Smooth muscle cell (in vitro differentiated cells): Measurements from ENCODE around the gene INPP5K. TPM values are rescaled to one million over a fixed set of nuclear protein-coding genes. Genes with fewer than 3 reads are reported as not detected.

ENCODE experiments used
- DNase-seq: peaks from one replicate; lab custom pipeline; 2025; ENCODE audit not compliant: unreplicated experiment; lab: John Stamatoyannopoulos, UW
- H2AFZ ChIP-seq: fragments of 200-600 bp; sonication (generic); 2 replicates; pipeline ENCODE4 v1.6.0; 2016; ENCODE audit warnings: antibody characterized with exemption, low read depth, mild to moderate bottlenecking
- H3F3A ChIP-seq: fragments of 200-600 bp; sonication (generic); 2 replicates; pipeline ENCODE4 v1.6.0; 2017; ENCODE audit warnings: antibody characterized with exemption, low read depth
- H3K27ac ChIP-seq: fragments of 200-600 bp; sonication (generic); 2 replicates; pipeline ENCODE4 v1.5.1; 2016; ENCODE audit warnings: low read depth, mild to moderate bottlenecking
- H3K27me3 ChIP-seq: fragments of 200-600 bp; sonication (generic); 2 replicates; pipeline ENCODE4 v1.6.1; 2016; ENCODE audit warnings: low read depth, mild to moderate bottlenecking
- H3K36me3 ChIP-seq: fragments of 200-600 bp; sonication (generic); 2 replicates; pipeline ENCODE4 v1.5.1; 2016; ENCODE audit warnings: low read depth
- H3K4me1 ChIP-seq: fragments of 200-600 bp; sonication (generic); 2 replicates; pipeline ENCODE4 v1.5.1; 2016; ENCODE audit warnings: low read depth
- H3K4me2 ChIP-seq: fragments of 200-600 bp; sonication (generic); 2 replicates; pipeline ENCODE4 v1.6.0; 2016; ENCODE audit warnings: mild to moderate bottlenecking
- H3K4me3 ChIP-seq: fragments of 200-600 bp; sonication (generic); 2 replicates; pipeline ENCODE4 v1.5.1; 2016; ENCODE audit warnings: mild to moderate bottlenecking
- H3K79me2 ChIP-seq: fragments of 200-600 bp; sonication (generic); 2 replicates; pipeline ENCODE4 v1.6.0; 2016; ENCODE audit warnings: low read depth, mild to moderate bottlenecking
- H3K9ac ChIP-seq: fragments of 200-600 bp; sonication (generic); 2 replicates; pipeline ENCODE4 v1.6.0; 2016; ENCODE audit warnings: low read depth
- H3K9me3 ChIP-seq: fragments of 200-600 bp; sonication (generic); replicated peaks from 2 replicates; pipeline ENCODE4 v1.5.1; 2016; ENCODE audit warnings: low read depth
- H4K20me1 ChIP-seq: fragments of 200-600 bp; sonication (generic); 2 replicates; pipeline ENCODE4 v1.6.0; 2016; ENCODE audit warnings: low read depth
- CTCF ChIP-seq: fragments of 200-600 bp; sonication (generic); IDR thresholded peaks from 2 replicates; pipeline ENCODE4 v1.5.1; 2017; ENCODE audit warnings: borderline replicate concordance, mild to moderate bottlenecking, antibody characterized with exemption; ENCODE audit not compliant: insufficient read depth, poor library complexity, severe bottlenecking
- WGBS: methylation state at CpG from one replicate; pipeline ENCODE4 v1.1.7; 2016; ENCODE audit warnings: low lambda C conversion rate; 5-methylcytosine and 5-hydroxymethylcytosine counted together
- polyA plus RNA-seq: library from polyadenylated mRNA; unstranded; fragments of >200 nt; fragmentation: Nextera tagmentation; extraction: Ambion mirVana; gene quantifications from 2 replicates; pipeline ENCODE4 v1.2.1, GENCODE V29; 2016
- total RNA-seq: library from RNA; depleted of rRNA; stranded (reverse); fragments of >200 nt; gene quantifications from 2 replicates; pipeline ENCODE4 v1.2.3, GENCODE V29; 2014

Gene INPP5K
- total and polyA plus RNA-seq, 2 experiments from 2014 or later = 9.6 to 12.6 TPM

GRCh38 chr17:1505586-1505985, 10.8 kb downstream of the INPP5K start:
- H4K20me1 ChIP-seq = no peaks in the 10 kb centered on the region
- no peak for TF ChIP-seq CTCF
- 94% methylated on average over 5 of the region's 5 CpGs for WGBS
- no peaks in the 10 kb centered on the region for H3K27me3 ChIP-seq
- H3K27ac ChIP-seq = no peak overlapping the region
- H2AFZ ChIP-seq = no peak overlapping the region
- H3K79me2 ChIP-seq = no peaks in the 10 kb centered on the region
- no peaks in the 10 kb centered on the region for H3K4me1 ChIP-seq
- no peak overlapping the region for H3K4me2 ChIP-seq
- no peak overlapping the region for H3K9ac ChIP-seq
- H3K36me3 ChIP-seq = no peaks in the 10 kb centered on the region
- no peak for DNase-seq
- H3K9me3 ChIP-seq = no peaks in the 10 kb centered on the region
- H3K4me3 ChIP-seq = no peak overlapping the region
- H3F3A ChIP-seq = no peaks in the 10 kb centered on the region

GRCh38 chr17:1504866-1505265, 11.5 kb downstream of the INPP5K start:
- Histone ChIP-seq H3K79me2 (no peaks in the 10 kb centered on the region), H3K27ac (no peak overlapping the region), H3K36me3 (no peaks in the 10 kb centered on the region), H2AFZ (no peak overlapping the region), H3K9me3 (no peaks in the 10 kb centered on the region), H3K9ac (no peak overlapping the region), H4K20me1 (no peaks in the 10 kb centered on the region), H3K4me1 (no peaks in the 10 kb centered on the region), H3K4me3 (no peak overlapping the region), H3F3A (no peaks in the 10 kb centered on the region), H3K27me3 (no peaks in the 10 kb centered on the region), H3K4me2 (no peak overlapping the region)
- no peak for DNase-seq
- no peak for TF ChIP-seq CTCF
- 96% methylated on average over 3 of the region's 3 CpGs for WGBS

- no peak overlapping the region for H3K9ac ChIP-seq
- peaks cover 6% of the 10 kb centered on the region for H3F3A ChIP-seq
- no peak for TF ChIP-seq CTCF
- no peak overlapping the region for H3K4me2 ChIP-seq
- H3K4me1 ChIP-seq = no peaks in the 10 kb centered on the region
- no peaks in the 10 kb centered on the region for H3K27me3 ChIP-seq
- no peaks in the 10 kb centered on the region for H3K36me3 ChIP-seq
- H3K9me3 ChIP-seq = no peaks in the 10 kb centered on the region
- H4K20me1 ChIP-seq = no peaks in the 10 kb centered on the region
- H2AFZ ChIP-seq = no peak overlapping the region
- H3K4me3 ChIP-seq = no peak overlapping the region
- 88% methylated on average over 10 of the region's 10 CpGs for WGBS
- no peaks in the 10 kb centered on the region for H3K79me2 ChIP-seq
- no peak overlapping the region for H3K27ac ChIP-seq
- no peak for DNase-seq
Measured at GRCh38 chr17:1503699-1504098, 12.7 kb downstream of the INPP5K start.

GRCh38 chr17:1498869-1499268, 17.5 kb downstream of the INPP5K start:
- Histone ChIP-seq H3K27ac (peak overlapping the region; percentile 88), H3K4me3 (no peak overlapping the region), H3K36me3 (no peaks in the 10 kb centered on the region), H3F3A (peaks cover 10% of the 10 kb centered on the region), H3K79me2 (no peaks in the 10 kb centered on the region), H2AFZ (no peak overlapping the region), H3K27me3 (no peaks in the 10 kb centered on the region), H3K4me2 (peak overlapping the region; percentile 53), H3K9ac (peak overlapping the region; percentile 61), H4K20me1 (no peaks in the 10 kb centered on the region), H3K9me3 (no peaks in the 10 kb centered on the region), H3K4me1 (no peaks in the 10 kb centered on the region)
- DNase-seq = no peak
- no peak for TF ChIP-seq CTCF
- WGBS = 34% methylated on average over 9 of the region's 9 CpGs
